Measurements from ENCODE around the gene OCA2.

Gene OCA2

DNA sequence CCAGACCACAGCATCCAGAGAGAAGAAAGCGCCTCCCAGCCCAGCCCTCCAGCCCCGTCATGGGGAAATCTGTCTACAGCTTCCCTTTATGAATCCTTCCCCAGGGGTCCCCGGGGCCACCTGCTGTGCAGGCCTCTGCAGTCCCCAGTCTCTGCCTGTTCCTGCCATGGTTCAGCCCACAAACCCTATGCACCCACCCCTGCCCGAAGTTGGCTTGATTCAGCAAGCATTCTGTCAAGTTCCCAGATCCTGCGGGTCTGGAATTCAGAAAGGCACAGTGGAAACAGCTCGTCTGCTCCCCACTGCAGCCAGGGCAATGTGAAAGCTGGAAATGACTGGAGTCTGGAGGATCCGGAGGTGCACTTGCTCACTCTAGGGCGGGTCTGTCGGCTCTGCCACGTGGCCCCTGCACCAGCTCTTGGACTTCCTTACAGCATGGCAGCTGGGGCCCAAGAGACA, 2.9 kb upstream of the OCA2 start:
- DNase-seq = no peak

DNA sequence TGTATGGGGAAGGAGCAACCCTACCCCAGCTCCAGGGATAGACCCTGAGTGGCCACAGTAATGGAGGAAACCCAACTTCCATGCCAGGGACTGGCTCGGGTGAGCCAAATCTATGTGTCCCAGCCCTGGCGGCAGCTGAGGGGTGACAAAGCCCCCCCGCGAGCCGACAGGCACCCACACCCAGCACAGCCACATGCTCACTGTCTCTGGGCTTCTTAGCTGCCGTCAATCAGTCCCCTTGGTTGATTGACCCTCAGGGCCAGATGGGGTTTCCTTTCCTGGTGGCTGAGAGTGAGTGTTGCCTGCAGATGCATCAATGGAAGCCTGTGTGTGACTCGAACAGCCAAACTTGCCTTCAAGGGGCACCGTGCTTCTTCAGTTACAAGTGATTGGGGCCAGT, 2.1 kb upstream of the OCA2 start:
- DNase-seq = no peak

DNA sequence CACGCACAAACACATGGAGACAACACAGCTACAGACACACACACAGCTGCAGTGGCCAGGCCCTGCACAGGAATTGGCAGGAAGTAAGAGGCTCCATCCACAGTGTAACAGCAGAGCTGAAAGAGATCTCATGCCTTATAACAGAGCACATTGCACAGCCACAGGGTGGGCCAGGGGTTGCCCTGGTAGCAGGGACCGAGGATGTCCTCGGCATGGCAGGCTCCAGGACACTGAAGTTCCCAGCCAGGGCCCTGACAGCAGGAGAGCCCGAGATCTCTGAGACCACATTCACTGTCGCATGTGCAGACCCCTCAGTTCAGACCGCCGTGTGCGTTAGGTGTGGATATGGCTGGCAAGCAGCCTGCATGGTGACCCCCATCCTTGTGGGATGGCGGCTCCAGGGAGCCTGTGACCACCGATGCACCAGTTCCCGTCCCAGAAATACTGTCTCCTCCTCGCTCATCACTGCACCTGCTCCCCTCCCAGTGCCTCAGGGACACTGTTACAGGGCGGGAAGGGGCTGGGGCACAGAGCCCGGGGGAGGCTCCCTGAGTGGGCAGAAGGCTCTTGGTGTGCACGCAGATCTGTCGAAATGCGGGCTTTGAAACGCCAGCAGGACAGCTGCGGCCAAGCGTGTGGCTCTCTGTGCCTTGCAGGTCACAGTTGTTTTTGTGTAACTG, 1.5 kb upstream of the OCA2 start:
- DNase-seq = no peak

DNA sequence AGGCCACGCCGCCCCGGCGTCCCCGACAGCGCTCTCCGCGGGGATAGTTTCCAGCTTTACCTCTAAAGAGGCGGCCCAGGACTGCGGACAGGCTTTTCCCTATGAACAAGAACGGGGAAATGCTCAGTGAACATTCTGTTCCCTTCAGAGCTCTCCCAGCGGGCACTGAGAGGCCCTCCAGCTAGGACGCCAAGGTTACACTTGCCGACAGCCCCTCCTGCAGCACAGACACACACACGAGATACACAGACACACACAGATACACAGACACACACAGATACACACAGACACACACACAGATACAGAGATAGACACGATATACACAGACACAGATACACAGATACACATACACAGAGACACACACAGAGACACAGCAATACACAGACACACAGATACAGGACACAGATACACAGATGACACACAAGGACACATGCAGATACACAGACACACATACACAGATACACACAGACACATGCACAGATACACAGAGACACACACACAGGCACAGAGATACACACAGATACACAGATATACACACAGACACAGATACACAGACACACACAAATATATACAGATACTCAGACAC, 533 bp upstream of the OCA2 start:
- DNase-seq = no peak

DNA sequence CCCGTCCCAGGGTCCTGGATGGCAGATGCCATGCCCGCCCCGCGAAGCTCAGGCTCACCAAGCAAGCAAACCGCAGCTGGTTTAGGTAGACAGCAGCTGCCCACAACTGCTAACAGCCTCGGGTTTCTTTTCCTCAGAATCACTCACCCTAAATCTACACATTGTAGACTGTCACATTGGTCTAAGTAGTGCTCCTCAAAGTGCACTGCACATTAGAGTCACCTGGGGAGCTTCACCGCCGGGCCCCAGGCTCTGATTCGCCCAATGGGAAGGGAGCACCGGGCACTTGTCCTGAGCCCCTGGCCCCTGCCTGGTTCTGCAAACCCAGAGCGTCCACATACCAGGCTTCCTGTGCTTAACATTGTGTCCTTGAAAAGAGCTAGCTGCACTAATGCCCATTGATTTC, 752 bp downstream of the OCA2 start:
- DNase-seq = no peak

DNA sequence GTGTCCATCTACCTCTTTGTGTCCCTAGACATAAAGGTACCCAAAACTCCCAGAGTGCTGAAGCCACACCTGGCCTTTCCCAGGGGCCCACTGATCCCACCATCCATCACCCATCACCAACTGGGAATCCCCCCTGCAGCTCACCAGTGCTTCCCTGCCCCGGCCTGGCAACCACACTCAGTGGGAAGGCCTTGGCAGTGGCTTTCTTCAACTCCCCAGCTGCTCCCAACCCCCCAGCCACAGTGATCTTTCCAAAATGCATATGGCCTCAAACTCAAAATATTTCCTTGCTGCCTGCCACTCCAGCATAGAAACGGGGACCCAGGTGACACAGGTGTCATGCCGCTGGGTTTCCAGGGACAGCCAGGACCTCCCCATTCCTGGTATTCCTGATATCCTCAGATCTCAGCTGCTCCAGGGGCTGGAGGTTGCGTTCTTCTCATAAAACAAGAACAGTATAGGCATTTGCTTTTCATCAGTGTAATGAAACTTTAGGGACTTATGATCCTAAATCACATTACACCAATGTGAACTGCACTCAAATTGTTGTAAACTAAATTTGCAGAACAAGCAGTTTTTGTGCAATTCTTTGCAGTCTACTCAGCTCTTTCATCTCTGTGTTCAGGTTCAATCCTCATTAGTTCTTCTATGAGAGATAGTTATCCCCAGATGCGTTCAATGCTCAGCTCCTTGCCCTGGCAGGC, 1.3 kb downstream of the OCA2 start:
- DNase-seq = no peak

DNA sequence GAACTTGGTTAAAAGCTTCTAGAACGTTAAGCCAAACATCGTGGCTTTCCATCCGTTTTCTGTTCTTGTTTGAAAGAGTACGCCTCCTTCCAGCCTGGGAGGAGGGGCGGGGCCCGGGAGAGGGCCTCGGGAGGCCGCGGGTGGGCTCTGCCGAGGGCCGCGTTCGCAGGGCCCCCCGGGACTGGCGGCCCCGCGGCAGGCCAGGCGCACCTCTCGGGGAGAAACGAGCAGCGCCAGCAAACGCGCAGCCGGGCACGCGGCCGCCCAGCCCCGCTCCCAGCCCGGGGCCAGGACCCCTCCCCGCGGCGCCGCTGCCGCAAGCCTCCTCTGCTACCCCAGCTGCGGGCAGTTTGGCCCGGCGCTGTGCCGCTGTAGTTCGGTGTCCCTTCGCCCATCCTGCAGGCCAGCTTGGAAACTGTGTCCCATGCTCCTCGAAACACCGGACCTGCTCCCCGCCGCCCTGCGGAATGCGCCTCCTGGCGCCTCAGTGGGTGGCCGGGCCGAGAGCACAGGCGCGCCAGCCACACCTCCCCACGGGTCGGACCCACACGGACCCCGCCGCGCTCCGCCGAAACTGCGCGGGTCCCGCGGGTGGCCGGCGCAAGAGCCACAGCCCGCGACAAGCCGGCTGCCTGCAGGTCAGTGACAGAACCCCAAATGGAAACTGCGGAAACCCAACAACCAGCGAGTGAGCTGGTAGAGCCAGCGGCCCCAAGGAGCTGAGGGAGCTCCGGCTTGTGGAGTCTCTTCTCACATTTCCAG, 2.3 kb downstream of the OCA2 start:
- DNase-seq = no peak

DNA sequence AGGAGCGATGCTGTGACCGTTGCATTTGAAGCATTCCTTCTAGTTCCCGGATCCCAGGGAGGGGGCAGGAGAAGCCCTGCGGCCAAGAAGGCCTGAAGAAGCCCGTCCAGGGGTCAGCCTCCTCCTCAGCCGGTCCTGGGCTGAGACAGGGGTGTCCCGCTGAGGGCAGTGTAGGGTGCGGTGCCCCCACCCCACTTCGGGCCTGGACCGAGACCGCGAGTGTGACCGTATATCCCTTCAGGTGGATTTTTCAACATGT, 2.8 kb downstream of the OCA2 start:
- DNase-seq = no peak

DNA sequence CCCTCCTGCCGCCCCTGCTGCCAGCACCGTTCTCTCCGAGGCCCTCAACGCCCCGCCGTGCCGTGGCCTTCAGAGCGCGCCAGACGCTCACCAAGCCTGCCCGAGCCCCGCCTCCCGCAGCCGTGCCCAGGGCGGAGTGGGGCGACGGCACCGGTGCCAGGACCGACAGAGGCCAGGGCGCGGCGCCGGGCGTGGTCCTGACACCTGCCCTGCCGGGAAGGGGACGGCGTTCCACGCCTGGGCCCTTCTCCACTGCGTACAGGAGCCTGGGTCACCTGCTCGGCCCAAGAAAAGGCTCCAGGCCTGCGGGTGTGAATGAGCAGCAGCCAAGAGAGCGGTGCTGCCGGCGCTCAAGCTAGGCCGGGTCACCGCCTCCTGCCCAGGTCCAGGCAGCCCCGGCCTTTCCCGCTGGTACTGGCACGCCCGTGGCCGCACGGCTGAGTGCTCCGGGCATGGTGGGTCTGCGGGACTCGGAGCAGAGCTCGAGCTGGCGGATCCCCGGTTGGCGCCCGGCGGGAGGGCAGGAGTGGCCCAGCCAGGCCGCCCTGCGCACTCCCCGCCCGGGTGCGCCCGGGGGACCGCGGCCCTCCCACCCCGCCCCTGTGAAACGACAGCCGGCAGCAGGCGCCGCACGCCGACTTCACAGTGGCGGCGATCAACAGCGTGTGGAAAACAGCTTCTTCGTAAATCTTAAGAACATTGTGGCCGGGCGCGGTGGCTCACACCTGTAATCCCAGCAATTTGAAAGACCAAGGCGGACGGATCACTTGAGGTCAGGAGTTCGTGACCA, 4.2 kb downstream of the OCA2 start:
- DNase-seq = no peak

DNA sequence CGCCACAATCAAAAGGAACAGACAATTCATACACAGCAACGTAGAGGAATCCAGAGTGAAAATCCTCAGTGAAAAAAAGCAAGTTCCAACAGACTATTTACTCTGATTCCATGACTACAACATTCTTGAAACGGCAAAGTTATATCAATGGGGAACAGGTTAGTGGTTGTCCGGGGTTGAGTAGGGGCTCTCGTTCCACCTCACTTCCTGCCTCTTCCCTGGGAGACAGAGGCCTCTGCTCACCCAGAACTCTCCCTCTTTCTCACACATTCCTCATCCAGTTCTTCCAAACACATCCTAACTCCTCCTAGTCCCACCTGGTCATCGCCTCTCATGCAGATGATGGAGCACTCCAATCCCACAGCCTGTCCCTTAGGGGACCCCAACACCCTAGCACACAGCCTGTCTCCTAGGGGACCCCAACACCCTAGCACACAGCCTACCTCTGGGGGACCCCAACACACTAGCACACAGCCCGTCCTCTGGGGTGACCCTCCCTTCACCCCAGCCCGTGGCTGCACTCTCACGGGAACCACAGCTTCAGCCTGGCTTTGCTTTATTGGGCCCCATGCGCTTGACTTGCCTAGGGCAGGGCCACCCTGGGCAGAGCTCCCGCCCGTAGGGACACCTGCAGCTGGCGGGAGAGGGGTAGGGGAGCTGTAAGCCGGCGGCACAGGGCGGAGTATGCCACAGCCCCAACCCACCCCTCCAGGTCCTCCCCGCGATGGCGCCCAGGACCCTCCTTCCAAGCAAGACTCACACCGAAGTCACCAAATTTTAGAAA, 5.2 kb downstream of the OCA2 start:
- no peak for DNase-seq

DNA sequence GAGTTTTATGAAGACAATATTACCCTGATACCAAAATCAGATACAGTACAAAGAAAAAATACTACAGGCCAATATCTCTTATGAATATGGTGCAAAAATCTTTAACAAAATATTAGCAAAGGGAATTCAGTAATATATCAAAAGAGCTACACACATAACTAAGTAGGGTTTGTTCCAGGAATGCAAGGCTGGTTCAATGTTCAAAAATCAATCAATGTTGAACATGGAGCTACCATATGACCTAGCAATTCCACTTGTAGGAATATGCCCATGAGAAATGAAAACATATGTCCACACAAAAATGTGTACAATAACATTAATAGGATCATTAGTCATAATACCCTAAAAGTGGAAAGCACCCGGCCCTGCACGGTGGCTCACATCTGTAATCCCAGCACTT, 7.8 kb downstream of the OCA2 start:
- DNase-seq = no peak

DNA sequence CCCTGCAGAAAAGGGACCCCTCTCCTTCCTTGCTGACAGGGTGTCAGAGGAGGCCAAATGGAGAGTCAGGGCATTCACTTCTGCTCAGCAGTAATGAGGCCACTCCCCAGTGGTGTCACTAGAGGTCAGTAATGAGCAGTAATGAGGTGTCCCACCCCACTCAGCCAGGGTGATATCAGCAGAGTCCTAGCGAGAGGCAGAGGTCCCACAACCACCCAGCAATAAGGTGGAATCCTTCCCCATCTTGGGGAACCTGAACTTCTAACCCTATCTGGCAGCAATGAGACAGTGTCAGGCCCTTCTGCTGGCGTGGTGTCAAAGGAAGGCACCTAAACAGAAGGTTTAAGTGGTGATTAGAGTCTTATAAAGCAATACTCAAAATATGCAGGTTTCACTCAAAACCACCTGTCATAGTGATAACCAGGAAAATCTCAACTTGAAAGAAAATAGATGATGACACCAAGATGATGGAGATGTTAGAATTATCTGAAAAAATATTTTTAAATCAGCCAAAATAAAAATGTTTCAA, 12.9 kb downstream of the OCA2 start:
- peak; percentile 31 to 37 for DNase-seq

DNA sequence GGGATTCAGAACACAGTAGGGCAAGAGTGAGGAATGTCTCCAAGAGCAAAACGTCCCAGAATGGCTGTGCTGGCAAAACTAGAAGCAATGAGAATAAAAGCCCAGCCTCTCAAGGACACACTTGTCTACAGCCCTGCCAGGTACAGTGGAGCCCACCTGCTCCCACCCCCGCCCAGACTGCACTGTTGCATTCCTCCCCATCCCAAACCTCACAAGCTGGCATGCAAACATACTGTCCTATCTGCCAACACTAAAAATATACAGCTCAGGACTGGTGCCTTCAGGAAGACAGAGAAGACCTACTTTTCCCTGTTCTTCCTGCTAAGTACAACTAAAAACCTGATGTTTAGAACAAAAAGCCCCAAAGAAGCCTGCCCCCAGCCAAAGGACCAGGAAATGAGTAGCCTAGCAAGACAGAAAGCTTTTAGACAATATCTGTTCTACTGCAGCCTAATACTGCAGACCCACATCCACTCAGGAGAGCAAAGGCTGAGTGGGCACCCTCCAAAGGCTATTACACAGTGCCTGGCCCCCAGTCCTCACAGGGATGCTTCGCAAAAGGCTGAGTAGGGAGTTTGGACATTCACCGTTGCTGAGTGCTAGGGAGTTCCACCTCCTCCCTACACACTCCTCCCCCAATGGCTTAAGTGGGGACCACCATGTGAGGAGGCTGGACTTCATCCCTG, 13.5 kb downstream of the OCA2 start:
- no peak for DNase-seq

DNA sequence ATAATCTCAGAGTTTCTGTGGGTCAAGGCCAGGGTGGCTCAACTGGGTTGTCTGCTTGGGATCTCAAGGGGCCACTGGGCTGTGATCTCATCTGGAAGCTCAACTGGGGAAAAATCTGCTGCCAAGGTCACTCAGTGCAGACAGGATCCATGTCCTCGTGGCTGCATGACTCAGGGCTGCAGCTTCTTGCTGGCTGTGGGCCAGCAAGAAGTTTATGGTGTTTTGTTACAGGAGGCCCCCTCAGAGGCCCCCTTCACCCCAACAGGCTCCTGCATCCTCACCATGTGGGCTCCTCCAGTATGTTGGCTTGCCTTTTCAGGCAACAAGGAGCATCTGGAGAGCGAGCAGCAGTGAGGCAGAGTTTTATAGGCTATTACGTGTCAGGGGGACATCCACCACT, 14.6 kb downstream of the OCA2 start:
- DNase-seq = no peak

DNA sequence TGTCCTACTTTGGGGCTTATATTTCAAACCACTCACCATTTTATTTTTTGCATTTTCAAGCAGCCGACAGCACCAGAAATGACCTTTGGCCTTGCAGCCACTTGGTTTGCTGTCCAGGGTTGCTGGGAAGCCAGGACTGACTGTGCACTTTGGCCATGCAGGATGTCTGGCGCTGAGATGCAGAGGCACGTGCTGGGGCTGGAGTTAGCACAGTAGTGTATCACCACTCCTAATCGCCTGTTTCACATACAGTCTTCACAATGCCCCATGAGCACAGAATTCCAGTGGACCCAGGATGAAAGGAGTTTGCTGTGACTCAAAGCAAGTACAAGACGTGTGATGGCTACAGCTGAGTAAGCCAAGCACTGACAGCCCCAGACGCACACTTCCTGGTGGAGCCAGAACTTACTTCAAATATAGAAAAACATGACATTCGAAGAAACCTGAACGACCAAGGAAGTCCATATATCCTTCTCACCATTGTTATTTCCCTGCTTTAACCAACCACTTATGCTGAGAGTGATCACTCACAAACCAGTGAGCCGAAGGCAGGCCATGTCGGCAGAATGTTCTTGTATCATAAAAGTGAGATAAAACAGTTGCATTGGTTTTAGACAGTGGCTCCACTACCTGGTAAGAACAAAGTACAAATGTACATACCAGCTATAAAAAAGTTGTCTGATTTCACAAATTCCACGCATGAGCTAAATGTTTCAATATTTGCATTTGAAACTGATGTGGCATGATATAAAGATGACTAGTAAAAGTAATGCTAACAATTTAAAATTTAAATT, 16.0 kb downstream of the OCA2 start:
- DNase-seq = no peak

DNA sequence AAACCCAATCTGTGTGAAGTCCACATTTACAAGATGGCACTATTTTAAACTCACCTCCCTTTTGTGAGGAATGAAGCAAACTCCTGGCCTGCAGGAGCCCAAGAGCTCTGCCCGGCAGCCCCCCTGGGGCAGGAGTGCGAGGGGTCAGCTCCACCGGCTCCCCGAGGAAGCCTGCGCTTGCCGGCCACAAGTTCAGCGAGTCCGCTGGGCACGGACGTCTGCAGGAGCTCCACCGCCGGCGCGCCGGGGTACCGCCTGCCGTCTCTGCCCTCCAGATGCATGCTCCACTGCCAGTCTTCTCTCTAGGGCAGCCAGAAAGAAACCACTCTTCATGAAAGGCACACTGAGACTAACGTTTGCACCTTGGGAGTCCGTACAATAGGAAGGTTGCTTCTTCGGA, 17.5 kb downstream of the OCA2 start:
- no peak for DNase-seq

DNA sequence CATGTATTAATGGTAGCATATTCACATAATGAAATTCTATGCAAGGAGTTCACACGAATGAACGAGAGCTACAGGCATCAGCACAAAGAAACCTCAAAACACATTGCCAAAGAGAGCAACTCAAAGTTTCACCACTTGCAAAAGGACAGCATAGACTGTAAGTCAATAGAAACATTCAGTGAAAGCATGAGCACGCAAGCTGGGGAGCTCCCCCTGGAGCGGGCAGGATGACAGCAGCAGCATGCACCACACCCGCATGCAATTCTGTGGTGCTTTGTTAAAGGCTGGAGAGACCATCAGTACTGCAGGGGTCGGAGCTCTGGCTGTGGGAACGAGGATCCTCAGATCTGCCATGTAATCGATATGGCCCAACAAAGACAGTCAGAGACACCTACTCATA, 18.7 kb downstream of the OCA2 start:
- DNase-seq = no peak

DNA sequence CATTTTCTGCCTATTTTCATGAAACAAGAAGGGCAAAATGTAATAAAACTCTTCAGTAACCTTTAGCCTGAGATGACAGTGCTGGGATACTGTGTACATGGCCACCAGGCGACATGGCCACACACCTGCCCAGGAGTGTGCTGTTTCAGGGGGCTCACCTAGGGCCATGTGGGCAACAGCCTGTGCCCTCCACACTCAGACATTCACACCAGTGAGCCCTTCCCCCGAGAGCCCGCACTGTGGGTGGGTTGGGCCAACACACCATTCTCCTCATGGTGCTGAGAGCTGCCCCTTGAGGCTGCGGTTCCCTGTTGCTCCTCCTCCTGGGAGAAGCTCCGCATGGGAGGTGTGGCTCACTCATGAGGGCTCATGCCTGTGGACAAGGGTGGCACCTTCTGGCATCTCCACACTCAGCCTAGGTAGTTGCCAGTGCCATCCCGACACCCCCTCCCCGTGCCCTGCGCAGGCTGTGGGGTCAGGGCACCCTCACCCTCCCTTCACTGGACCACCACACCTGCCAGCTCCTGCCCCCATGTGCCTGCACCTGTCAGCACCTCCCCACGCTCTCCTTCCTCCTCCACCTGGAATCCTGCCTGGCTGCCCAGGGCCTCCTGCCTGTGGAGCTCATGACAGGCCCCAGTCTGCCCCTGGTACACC, 19.7 kb downstream of the OCA2 start:
- DNase-seq = no peak

DNA sequence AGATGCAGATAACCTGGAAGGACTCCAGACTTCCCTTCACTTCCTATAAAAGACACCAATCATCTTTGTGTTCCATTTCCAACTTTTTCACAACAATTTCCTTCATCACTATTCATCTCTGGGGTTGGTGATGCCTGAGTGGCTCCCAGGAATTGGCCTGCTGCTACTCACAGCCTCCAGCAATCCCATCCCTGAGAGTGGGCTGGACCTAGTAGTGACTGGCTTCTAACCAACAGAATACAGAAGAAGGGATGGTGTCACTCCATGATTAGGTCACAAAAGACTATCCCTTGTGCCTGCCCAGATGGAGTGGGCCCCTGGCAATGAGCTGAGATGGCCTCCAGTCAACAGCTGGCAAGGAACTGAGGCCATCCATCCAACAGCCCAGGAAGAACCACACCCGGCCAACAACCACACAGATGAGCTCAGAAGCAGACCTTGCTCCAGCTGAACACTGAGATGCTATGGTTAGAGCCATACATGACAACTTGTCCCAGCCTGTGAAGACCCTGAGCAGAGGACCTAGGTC, 20.9 kb downstream of the OCA2 start:
- no peak for DNase-seq

DNA sequence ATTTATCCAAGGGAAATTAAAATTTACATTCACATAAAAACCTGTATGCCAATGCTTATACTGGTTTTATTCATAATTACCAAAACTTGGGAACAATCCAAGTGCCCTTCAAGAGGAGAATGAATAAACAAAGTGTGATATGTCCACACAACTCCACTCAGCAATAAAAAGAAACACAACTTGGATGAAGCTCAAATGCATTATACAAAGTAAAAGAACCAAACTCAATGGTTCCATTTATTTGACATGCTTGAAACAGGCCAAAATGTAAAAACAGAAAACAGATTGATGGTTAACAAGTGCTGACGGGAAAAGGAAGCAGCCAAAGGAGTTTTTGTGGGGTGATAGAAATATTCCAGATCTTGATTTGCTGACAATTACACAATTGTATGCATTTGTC, 23.5 kb downstream of the OCA2 start:
- no peak for DNase-seq

Data from AML-193 (cell line).